GF-D8 (cell line): ENCODE data around the gene GLE1.
"Not testable (repeated sequence)": the region's sequence is repeated elsewhere in the genome, so short reads cannot be mapped to it uniquely, and the experiment has no call there.

Experiments
- DNase-seq: peaks from one replicate; lab custom pipeline; 2025; lab: John Stamatoyannopoulos, UW

Gene GLE1

DNA sequence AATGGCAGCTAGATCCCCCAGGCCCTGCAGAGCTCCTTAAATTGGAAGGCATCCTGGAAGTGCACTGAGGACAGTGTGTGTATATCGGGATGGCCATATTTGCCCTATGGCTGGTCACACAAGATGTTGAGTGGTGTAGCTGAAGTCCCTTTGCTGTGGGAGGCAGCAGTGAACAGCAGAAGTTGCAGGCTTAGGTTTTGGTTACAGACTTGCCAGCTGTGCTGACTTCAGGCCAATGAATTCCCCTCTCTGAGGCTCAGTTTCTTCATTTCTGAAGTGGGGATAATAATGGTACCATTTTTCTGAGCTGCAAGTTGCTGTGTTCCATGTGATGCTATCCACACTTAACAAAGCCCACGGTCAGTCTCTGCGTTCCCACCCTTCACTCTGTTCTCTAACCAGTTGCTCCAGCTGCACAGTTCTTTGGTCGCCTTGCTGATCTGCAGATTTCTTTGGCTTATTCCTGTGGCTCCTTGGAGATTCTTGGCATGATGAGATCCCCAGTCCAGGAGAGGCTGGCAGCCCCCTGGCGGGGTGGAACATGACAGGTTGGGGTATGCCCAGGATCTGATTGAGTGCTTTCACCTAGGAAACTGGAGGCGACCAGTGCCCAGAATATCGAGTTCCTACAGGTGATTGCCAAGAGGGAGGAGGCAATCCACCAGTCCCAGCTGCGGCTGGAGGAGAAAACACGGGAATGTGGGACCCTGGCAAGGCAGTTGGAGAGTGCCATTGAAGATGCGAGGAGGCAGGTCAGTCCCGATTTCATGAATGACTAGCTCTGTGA, 6.5 kb upstream of the GLE1 start:
- no peak for DNase-seq

DNA sequence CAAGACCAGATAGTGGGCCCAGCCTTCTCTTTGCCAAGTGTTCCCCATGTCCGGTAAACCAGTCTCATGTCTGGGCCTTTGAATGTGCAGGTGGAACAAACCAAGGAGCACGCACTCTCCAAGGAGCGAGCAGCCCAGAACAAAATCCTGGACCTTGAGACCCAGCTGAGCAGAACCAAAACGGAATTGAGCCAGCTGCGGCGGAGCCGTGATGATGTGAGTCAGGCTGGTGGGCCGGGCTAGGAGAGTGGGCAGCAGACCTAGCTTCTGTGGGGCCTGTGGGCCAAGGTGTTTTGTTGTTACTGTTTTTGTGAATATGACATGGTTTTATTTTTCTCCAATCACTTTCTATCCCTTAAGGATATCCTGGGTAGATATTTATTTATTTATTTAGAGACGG, 5.6 kb upstream of the GLE1 start:
- DNase-seq = no peak

DNA sequence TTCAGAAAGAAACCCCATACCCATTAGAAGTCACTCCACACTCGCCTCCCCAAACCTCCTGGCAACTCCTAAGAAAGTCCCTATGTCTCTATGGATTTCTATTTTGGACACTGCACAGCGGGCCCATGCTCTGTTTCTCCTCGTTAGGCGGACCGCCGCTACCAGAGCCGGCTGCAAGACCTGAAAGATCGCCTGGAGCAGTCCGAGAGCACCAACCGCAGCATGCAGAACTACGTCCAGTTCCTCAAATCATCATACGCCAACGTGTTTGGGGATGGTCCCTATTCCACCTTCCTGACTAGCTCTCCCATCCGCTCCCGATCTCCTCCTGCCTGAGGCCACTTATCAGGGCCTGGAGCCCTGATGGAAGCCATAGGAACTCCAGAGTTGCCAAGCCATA, 4.6 kb upstream of the GLE1 start:
- no peak for DNase-seq

DNA sequence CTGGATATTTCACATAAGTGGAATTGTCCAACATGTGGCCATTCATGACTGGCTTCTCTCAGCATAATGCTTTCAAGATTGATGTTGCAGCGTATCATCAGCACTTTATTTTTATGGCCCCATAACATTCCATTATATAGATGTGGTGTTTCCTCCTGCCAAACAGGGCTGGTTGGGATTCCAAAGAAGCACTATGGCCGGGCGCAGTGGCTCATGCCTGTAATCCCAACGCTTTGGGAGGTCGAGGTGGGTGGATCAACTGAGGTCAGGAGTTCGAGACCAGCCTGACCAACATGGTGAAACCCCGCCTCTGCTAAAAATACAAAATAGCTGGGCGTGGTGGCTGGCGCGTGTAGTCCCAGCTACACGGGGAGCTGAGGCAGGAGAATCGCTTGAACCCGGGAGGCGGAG, 1.1 kb upstream of the GLE1 start:
- not testable (repeated sequence) for DNase-seq

DNA sequence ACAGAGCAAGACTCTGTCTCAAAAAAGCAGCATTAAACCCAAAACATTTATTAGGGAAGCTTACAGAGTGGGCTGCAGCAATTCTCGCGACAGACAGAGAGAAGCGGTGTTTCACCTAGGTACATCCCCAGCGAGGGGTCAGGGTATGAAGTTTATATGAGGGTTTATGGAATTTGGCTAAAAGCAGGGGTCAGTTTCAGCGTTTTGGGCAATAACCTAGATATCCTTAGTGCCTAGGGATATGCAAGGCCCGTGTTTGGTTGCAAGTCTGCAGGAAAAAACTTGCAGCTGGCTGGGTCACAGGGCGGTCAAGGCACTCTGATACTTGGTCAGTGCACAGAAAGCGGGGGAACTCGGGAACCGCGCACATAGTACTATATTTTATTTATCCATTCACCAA, 649 bp upstream of the GLE1 start:
- no peak for DNase-seq

DNA sequence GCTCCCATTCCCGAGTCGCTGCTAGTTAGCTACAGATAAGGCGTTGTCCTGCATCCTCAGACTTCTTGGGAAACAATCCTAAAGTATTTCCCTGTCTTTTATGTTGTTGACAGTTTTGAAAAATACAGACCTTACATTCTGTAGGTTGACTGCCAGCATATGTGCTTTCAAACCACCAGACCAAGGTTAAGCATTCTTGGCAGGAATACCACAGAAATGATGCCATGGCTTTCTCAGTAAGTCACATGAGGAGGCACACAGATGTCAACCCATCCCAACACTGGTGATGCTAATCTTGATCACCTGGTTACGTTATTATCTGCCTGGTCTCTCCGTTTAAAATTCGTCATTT, 871 bp downstream of the GLE1 start:
- DNase-seq = no peak

DNA sequence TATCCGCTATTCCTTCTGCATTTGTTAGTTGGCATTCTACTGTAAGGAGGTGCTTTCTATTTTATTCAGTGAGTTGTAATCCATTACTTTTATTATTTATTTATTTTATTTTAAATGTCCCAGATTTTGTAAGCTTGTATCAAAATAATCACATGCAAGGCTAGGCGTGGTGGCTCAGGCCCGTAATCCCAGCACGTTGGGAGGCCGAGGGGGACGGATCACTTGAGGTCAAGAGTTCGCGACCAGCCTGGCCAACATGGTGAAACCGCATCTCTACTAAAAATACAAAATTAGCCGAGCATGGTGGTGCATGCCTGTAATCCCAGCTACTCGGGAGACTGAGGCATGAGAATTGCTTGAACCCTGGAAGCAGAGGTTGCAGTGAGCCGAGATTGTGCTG, 1.4 kb downstream of the GLE1 start:
- DNase-seq = not testable (repeated sequence)

DNA sequence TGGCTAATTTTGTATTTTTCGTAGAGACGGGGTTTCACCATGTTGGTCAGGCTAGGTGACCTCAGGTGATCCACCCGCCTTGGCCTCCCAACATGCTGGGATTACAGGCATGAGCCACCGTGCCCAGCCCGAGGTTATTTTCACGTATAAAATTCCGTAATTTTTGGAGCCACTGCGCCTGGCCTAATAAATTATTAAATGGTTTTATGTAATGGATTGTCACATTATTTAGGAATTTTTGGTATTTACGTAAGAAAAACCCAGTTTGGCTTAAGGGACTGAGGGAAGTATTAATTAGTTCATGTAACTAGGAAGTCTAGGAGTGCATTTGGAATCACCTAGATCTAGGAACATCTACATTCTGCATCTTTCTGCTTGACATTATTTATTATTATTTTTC, 8.3 kb downstream of the GLE1 start:
- DNase-seq = no peak

DNA sequence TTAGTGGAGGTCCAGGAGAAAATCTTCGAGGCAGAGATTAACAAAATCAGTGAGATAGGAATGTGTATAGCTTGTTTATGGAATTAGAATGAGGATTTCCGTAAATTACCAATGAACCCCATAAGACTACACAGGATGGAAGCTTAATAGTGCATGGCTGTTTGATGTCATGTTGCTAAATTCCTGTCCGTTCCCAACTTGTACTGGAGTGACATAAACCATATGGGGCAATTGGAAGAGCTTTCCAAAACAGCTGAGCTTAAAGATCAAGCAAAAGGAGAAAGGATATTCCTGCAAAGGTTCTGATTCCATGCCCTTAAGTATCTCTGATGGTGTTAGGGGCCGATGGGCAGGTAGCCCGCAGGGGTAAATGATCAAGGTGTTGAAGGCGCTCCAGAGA, 17.4 kb downstream of the GLE1 start:
- DNase-seq = no peak

DNA sequence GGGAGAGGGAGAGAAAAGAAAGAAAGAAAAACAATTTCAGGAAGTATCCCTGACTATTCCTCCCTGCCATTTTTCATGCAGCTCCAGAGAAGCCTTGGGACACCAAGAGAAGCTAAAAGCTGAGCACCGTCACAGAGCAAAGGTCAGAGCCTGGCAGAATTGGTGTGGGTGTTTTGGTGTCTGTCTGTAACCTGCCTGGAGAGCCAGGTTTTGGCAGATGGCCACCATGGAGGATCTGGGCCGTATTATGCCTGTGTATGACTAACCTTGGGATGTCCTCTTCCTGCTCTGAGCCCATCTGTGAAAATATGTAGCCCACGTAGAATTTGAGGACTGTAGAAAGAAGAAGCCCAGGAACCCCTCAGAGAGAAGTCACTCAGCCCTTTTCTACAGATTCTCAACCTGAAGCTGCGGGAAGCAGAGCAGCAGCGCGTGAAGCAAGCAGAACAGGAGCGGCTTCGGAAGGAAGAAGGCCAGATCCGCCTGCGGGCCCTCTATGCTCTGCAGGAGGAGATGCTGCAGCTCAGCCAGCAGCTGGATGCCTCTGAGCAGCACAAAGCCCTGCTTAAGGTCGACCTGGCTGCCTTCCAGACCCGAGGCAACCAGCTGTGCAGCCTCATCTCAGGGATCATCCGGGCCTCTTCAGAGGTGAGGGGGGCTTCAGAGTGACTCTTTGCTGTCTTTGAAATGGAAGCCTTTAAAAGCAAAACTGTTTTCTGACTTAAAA, 18.8 kb downstream of the GLE1 start:
- no peak for DNase-seq

DNA sequence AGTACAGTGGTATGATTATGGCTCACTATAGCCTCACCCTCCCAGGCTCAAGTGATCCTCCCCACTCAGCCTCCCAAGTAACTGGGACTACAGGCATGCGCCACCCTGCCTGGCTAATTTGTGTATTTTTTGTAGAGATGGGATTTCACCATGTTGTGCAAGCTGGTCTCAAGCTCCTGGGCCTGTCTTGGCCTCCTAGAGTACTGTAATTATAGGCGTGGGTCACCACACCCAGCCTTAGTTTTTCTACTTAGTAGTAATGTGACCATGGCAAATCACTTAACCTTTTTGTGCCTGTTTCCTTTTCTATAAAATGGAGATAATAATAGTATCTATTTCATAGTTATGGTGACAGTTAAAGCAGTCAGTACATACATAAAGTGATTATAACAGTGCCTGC, 22.2 kb downstream of the GLE1 start:
- DNase-seq = no peak

DNA sequence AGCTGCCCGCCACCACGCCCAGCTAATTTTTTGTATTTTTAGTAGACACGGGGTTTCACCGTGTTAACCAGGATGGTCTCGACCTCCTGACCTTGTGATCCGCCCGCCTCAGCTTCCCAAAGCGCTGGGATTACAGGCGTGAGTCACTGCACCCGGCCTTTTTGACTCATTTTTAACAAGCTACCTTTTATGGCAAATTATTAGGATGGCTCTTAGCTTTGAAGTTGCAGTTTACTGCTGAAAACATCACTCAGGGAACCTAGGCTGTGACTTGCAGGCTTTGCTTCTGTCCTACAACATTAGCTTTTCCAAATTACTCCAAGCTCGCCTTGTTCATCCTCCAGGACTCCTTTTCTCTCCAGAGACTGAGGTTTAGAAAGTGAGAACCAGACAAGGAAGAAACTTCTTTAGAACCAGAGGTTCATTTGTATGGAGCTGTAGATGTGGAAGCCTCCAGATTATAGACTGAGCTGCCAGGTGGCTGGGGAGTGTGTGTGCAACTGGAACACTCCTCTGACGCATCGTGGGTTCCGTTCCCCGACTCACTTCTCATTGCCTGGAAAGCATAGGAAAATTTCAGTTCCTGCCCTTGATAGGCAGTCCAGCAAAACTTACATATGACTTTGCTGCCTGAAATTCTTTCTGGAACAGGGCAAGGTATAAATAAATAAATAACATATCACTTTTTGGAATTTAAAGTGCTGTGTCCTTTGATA, 24.1 kb downstream of the GLE1 start:
- no peak for DNase-seq

DNA sequence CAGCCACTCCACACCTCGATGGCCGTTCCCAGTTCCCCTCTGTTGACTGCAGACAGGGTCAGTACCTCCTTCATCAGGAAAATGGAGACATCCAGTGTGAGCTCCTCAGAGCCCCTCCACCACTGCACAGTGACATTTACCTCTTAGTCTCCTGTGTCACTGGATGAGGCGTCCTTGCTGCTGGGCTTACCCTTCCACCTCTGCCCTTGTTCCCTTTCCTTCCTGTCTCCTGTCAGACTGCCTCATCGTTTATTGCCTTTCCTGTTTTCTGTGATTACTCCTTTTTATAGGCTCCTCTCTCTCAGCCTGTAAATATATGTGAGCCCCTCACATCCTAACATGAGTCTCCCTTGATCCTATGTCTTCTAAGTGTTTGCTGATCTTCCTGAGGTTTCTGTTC, 24.7 kb downstream of the GLE1 start:
- no peak for DNase-seq

DNA sequence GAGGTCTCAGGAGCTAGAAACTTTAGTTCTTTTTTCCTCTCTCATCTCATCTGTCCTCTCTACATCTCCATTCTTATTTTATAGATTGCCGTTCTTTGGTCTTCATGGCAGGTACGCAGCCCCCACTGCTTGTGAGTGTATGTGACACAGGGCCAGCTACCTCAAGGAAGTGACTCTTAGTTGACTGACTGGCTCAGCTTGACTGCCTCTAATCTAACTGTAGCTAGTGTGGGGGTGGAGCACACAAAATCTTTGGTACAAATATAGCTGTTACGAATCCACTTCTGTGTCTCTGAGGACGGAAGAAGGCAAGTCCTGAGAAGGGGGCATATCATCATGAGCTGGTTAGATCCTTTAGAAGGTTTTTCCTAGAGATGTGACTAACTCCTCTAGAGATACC, 28.1 kb downstream of the GLE1 start:
- DNase-seq = no peak

DNA sequence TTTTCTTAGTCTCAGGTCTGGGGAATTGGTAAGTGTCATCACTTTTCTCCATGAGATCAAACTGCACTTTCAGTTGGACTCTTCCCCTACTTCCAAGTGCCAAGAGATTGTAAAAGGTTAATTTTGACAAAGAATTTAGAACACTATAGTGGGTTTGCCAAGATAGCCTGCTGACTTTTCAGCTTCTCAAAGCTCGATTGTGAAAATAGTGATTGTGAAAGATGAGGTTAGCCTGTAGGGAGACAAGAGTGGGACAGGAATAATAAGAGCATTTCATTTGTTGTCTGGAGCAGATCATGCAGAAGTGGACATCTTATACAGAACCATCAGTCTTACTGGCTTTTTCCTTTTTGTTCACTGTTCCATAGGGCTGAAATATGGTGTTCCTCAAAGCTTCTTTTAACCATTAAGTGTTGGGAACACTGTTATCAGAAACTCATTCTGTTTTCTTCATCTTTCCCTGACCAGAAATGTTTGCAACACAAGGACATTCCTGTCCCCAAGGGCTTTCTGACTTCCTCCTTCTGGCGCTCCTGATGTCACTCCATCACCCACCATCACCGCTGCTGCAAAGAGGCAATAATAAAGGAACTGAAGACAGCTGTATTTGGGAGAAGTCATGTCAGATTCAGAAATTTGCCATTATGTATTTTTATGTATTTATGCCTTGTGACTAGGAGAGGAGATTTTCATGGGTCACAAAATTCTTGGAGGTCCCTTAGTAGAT, 36.3 kb downstream of the GLE1 start:
- peak; percentile 5 for DNase-seq

DNA sequence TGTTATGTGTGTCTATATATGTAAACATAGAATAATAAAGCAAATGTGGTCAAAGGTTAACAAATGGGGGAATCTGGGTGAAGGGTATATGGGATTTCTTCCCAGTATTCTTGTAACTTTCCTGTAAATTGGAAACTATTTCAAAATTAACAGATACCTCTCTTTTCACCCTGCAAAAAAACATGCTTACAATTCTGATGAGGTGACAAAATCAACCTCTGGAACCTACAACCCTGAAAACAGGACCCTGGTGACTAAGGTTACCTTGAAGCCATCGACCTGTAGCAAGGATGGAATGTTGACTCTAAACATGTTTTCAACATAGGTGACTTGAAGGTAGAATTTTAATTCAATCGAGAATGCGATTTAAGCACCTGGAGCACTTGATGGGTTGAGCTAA, 42.0 kb downstream of the GLE1 start:
- no peak for DNase-seq

DNA sequence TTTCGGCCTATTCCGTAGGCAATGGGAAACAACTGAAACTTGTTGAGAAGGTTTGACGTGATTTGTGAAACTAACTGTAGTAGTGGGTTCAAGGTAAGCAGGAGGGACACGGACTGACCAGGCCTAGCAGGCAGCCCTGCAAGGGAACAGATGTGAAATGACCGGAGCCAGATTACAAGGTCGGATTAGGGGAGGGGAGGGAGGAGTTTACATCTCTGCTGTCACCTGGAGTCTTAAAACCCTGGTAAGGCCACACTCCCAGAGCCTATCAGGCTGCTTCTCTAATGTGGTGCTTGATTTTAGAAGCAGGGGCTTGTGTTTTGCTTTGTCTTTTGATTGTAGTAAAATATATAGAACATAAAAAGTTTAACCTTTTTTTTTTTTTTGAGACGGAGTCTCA, 44.4 kb downstream of the GLE1 start:
- no peak for DNase-seq

DNA sequence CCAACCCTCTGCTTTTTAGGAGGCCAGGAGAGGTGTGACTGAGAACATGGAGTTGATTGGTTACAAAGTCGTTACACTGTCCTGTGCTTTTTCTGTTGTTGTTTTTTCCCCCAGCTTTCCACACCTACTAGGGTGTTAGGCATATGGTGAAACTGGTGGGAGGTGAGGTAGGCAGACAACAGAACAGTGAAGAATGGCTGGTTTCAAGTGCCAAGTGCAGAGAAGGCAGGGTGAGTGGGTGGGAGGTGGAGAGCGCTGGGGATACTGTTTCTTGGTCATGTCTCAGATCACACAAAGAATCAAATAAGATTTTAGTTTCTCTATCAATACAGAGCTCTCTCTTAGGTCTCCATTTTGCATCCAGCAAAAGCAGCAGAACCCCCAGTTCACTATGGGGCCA, 45.7 kb downstream of the GLE1 start:
- DNase-seq = no peak

DNA sequence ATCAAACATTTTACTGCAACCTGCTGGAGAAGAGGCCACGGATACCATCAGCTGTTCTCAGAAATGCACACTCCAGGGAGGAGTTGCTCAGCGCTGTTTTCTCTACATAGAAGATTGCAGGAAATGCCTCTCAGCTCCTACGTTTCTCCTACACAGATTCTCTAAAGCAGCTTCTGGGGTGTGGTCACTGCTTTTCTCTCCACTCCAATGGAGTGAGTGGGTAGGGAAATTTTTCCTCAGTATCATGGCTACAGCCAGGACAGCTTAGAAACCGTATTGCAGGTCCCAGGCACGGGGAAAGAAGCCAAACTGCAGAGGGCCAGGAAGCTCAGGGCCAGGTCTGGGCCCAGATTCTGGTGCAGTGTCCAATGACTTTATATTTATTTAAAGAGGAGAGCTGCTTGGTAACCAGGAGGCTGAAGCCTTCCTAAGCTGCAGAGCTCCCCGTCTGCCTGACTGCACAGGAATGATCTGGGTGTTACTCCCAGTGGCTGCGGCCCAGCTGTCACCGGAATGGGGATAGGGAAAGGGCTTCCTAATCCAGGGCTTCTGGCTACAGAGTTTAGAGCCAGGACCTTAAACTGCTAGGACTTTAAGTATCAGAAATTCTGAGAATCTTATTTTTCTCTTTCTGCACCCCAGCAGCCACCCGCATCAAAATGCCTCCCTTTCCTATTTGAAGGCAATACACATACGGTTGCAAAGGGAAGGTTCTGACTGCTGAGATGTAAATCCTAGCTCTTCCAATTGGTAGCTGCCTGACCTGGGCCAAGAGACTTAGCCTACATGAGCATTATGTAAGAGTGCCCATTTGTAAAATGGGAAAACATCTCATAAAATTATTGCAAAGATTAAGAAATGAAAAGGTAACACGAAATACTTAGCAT, 46.5 kb downstream of the GLE1 start:
- no peak for DNase-seq

DNA sequence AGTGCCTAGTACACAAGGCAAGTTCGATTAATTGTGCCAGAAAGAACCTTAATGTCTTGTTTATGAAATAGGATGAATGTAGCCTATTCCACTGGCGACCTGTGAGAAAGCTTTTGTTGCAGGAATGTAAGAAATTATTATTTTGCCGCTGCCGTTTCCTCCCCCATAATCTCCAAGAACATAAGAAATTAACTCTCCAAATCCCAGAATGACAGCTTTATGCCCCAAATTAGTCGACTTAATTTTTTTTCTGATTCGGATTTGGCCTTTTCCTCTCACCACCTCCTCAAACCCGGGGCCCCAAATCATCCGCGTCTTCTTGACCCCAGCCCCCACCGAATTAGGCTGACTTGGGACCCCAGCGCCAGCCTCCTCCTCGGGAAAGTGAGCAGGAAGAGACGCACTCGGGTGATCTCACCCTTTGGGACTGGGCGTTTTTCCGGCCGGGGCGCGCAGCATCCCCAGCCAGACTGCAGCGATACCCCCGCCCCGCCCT, 47.2 kb downstream of the GLE1 start:
- no peak for DNase-seq

DNA sequence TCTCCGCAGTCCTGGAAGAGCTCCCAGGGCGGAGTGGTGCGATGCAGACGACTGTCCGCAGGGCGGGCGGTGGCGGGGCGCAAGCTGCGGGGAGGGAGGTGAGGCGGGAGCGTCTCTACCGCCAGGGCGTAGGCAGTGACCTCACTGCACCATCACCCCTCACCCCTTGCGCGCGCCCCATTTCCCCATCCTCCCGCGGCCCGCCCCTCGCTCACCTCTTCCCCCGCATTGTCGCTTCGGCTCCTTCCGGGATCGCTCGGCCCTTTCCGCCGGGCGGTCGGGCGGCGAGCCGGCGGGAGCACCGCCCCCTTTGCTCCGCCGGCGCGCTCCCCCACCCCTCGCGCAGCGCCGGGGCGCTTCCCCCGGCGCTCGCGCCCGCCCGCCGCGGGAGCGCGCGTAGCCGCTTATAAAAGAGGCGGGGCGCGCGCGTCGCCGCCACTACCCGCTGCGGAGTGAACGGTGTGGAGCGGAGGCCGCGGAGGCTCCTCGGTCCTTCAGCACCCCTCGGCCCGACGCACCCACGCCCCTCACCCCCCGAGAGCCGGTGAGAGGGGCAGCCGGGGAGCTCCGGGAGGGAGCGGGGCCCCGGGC, 47.7 kb downstream of the GLE1 start, which contains the start of gene SPTAN1:
SPTAN1 (plus strand) TSS at position 435 of the 591 bp plus-strand sequence. CDS start 14,154 bp downstream, outside the sequence.
- DNase-seq = peak; percentile 57
